HTERT RPE-1 (cell line): ENCODE measurements around the gene BBS1.
"Not testable (repeated sequence)": the region's sequence is repeated elsewhere in the genome, so short reads cannot be mapped to it uniquely, and the experiment has no call there.

Experiments used
- in situ Hi-C: fragments of 300-500 bp; cut with MboI; formaldehyde crosslinking; loops from 4 replicates; pipeline ENCODE4 v1.14.3; 2020; ENCODE audit warnings: low sequenced_read_pairs

Gene BBS1

DNA sequence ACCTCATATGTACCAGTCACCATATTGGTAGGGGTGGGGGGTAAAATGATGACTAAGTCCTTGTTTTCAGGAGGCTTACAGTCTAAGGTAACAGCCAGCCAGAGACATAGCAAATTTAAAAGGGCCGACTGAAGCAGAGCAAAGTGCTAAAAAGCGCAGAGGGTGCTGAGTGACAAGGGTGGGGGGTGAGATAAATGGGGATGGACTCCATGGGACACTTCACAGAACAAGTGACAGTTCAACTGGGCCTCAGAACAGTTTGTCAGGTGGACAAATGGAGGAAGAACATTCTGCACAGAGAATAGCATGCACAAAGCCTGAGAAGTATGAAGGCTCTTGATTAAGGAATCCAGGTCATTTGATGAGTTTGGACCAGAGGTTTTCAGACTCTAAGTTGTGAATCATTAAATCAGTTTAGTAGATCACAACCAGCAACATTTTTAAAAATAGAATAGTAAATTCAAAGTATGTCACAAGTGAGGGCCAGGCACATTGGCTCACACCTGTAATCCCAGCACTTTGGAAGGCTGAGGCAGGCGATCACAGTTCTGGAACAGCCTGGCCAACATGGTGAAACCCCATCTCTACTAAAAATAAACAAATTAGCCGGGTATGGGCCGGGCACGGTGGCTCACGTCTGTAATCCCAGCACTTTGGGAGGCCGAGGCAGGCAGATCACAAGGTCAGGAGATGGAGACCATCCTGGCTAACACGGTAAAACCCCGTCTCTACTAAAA, 14.0 kb downstream of the BBS1 start:
- in situ Hi-C loops, result no loop called here

DNA sequence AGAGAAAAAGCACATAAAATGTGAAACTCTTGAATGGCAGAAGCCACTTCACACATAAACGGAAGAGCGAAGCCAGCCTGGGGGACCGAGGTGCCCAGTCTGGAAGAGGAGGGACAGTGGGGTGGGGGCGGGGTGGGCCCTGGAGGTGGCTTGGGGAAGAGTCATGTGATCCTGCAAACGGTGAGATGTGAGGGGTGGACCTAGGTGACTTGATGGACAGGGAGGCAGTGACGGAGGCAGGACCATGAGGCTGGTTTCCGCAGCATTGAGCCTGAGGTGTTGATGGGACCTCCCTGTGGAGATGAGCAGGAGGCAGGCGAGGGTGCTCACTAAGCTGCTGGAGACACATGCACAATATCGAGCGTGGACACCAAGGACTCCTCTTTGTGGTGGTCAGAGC, 18.6 kb downstream of the BBS1 start:
- in situ Hi-C loops, result no loop called here

DNA sequence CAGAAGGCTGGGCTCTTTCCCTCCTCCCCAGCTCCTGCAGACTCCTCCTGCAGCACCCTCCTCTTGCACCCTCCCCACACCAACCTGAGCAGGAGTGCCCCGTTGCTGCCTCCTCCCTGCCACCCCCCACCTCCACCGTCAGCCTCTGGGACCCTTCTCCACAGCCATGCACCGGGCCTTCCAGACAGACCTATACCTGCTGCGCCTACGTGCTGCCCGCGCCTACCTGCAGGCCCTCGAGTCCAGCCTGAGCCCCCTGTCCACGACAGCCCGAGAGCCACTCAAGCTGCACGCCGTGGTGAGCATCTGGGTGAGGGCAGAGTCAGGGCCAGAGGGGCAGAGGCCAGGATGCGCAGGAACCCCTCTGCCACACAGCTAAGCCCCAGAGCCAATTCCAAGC, 19.2 kb downstream of the BBS1 start:
- in situ Hi-C loops, result no loop called here

DNA sequence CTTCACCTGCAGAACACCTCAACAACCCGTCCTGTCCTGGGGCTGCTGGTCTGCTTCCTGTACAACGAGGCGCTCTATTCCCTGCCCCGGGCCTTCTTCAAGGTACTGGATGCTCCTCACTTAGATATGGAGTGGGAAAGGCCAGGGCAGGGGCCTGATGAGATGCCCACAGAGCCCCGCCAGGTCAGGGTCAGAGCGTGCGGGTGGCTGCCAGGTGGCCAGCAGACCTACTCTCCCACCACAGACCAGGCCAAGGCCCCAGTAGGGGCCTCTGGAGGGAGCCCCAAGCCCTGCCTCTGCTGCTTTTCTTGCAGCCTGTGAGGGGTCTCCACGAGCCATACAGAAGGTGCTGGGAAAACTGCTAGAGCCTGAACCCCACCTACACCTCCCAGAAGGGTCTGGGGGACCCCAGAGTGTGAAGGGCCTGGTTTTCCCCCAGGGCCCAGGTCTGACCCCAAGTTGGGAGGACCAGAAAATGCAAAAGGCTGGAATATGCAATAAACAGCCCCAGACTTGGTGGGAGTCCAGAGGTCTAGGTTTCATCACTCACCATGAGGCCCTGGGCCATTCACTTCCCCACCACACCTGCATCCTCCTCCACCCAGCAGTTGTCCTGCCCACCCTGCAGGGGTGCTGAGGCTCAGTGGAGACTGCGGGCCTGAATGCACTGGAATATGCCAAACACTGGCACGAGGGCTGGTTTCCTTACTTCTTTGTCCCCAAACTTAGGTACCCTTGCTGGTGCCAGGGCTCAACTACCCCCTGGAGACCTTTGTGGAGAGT, 20.7 kb downstream of the BBS1 start:
- in situ Hi-C loops, result no loop called here

GRCh38 chr11:66531841-66532240, 21.4 kb downstream of the BBS1 start:
- in situ Hi-C loops, result no loop called here

DNA sequence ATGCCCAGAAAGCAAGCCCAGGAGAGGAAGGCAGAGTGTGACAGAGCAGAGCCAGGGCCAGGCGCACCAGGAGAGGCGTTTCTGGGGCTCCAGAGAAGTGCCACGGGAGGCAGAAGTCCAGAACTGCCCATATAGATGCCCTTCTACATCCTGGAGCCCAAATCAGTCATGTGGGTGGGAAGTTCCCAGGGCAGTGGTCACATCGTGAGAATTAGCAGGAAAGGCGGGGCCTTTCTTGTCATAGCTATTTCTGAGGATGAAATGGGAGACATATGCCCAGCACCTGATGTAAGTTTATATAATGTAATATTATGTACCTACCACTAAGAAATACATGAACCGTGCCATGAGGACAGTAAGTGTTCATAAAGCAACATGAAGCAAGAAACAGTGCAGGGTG, 22.3 kb downstream of the BBS1 start:
- in situ Hi-C loops, result no loop called here

GRCh38 chr11:66539170-66539869, 28.9 kb downstream of the BBS1 start:
- in situ Hi-C loops, result no loop called here

DNA sequence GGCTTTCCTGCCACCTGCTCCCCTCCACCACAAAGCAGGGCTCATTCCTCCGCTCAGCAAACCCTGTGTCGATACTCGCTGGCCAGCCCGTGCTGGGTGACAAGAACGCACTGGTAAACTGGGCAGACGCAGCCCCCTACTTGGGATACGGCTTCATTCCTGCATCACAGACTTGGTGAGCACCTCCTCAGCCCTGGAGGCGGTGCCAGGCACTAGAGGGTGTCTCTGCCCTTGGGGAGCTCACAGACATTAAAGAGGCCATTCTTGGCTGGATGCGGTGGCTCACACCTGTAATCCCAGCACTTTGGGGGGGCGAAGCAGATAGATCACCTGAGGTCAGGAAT, 29.4 kb downstream of the BBS1 start:
- in situ Hi-C loops, result no loop called here

DNA sequence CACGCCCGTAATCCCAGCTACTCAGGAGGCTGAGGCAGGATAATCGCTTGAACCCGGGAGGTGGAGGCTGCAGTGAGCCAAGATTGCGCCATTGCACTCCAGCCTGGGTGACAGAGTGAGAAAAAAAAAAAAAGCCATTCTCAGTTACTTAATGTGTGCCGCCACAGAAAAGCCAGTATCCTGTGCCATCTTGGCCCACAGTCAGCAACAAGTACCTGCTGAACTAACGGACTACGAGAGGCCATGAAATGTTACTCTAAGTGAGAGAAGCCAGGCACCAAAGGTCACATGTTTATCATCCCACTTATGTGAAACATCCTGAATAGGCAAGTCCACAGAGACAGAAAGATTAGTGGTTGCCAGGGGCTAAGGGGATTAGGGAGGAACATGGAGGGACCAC, 30.2 kb downstream of the BBS1 start:
- in situ Hi-C loops, result not testable (repeated sequence)

- in situ Hi-C loops, result no loop called here
These were observed 31.5 kb downstream of the BBS1 start for GRCh38 chr11:66541892-66542291.

GRCh38 chr11:66542362-66542761, 31.9 kb downstream of the BBS1 start:
- in situ Hi-C loops, result no loop called here

DNA sequence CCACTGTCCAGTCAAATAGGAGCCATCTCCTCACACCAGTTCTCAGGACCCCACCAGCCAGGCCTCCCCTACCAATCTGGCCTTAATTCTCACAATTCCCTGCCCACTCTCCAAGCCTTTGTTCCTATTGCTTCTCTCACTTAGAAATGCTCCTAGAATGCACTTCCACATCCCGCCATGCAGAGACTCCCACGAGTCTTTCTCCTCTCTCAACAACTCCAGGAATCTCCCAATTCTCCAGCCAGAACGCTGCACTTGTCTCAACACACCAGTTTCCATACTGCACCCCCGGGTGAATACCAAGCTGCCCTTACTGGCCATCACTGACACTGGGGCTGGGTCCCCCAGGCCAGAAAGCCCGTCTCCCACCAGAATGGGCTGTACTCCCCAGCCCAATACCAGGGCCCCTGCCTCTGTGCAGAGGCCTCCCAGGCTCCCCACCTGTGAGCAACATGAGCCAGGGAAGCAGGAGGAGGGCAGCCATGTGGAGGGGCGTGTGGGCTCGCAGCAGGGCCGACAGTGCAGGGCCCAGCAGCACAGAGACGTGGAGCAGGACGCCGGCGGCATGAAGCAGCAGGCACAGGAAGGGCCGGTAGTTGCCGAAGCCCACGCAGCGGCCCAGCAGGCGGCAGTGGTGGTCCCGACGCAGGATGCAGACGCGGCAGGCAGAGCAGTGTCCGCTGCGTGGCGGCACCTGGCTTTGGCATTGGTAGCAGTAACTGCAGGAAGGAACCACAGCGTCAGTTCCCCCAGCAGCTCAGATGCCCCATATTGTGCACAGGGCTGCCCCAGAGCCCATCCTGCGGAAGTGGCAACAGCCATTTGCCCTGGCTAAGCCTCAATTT, 33.0 kb downstream of the BBS1 start:
- in situ Hi-C loops, result no loop called here

GRCh38 chr11:66544952-66545351, 34.5 kb downstream of the BBS1 start:
- in situ Hi-C loops, result not testable (repeated sequence)

DNA sequence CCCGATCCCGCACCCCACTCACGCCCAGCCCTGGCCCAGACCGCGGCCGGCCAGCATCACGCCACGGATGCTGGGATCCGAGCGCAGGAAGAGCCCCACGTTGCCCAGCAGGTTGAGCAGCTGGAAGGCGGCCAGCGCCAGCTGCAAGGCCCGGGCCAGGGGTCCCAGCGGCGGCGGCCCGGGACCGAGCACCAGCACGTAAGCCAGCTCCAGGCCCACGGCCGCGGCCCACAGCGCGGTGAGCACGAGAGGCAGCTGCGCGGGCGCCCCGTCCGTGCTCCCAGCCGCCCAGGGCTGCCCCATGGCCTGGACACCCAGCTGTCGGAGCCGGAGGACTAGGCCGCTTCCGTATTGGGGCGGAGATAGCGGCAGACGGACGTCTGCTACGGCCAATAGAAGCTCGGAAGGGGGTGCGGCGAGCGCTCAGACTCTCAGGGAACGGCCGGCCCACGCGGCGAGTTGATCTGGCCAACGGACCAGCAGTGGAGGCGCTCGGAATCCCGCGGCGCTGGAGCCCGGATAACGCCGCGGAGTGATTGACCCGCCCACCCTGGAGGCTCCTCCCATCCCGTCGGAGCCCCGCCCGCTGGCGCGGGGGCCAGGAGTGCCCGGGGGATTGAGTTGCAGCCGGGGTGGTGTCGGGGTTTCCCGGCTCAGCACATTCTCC, 35.4 kb downstream of the BBS1 start, which contains the start of gene ZDHHC24:
Gene ZDHHC24 (minus strand): TSS at position 348 of the 667 bp plus-strand sequence. CDS start 45 bp downstream, at position 303.
- in situ Hi-C loops, result no loop called here

GRCh38 chr11:66546368-66546965, 36.0 kb downstream of the BBS1 start, which contains the start of gene ACTN3:
ACTN3 (plus strand) TSS chr11:66546903; CDS start chr11:66546938, 35 bp downstream.
- in situ Hi-C loops, result no loop called here

DNA sequence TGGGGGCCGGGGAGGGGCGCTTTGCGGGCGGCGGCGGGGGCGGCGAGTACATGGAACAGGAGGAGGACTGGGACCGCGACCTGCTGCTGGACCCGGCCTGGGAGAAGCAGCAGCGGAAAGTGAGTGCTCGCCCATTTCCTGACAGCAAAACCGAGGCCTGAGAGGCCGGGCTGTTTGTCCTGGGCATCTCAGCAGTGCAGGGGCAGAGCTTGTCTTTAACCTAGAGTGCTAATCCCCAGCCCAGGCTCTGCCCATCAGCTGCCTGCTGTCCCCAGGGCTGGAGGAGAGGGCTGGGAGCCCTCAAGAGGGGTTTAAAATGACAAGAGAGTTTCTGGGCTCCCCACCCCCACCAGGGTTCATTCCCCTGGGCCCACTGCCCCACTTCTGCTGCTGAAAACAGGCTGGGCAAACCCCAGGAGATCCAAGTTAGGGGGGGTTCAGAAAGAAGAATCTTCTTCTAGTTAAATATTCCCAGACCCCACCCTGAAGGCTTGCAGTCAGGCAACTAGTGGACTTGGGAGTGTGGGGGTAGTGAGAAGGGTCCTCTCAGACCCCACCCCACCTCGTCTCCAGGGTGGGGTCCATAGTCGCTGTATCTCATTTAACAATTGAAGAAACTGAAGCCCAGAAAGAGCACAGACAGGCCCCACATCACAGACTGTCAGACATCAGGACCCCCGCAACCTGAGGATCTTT, 36.7 kb downstream of the BBS1 start:
- in situ Hi-C loops, result no loop called here

- in situ Hi-C loops, result no loop called here
These were observed 37.2 kb downstream of the BBS1 start for GRCh38 chr11:66547662-66548009.

GRCh38 chr11:66548041-66548440, 37.6 kb downstream of the BBS1 start:
- in situ Hi-C loops, result no loop called here
